ENCODE data around the gene NSD1.

Gene NSD1

DNA sequence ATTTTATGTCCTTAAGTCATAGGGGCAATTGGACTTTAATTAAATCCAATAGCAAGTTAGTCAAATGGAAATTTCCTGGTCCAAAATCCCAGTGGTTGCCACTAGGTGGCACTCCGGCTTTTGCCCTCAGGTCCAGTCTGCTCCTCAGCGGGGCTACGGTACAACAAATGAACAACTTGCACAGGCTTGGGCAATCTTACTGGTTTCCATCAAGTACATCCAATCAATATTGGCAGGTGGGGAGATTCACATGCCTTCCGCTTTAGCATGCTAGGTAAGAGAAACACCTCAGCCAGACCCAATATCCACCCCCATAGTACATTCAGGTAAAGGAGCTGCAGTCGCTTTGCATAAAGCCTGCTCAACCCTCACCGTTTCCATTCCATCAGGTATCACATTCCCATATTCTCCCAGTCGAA lies 184.4 kb downstream of the NSD1 start:
- Histone ChIP-seq H3K9me3 (ENCODE audit: control insufficient read depth, insufficient read depth, low read length) (peaks cover 9% of the 10 kb centered on the region), H3K9me2 (replicated peaks; ENCODE audit: control insufficient read depth, low read length) (no peaks in the 10 kb centered on the region), H4K20me1 (ENCODE audit: control insufficient read depth, insufficient read depth, low read depth, low read length) (no peaks in the 10 kb centered on the region), H3K36me3 (ENCODE audit: control insufficient read depth, low read length) (peaks cover 8% of the 10 kb centered on the region), H3F3A (ENCODE audit: control insufficient read depth, insufficient read depth) (peaks cover 3% of the 10 kb centered on the region; the same call in 1 of the 2 replicates), H3K4me2 (ENCODE audit: low read length) (no peak overlapping the region), H3K27ac (ENCODE audit: low read depth, low read length) (no peak overlapping the region), H3K4me3 (ENCODE audit: low read length) (no peak overlapping the region), H3K79me2 (ENCODE audit: control insufficient read depth, low read length) (no peaks in the 10 kb centered on the region), H3K4me1 (ENCODE audit: control insufficient read depth, low read length) (peaks cover 15% of the 10 kb centered on the region), H3K27me3 (ENCODE audit: control insufficient read depth, low read length) (no peaks in the 10 kb centered on the region)
- TF ChIP-seq, protein P1, sequence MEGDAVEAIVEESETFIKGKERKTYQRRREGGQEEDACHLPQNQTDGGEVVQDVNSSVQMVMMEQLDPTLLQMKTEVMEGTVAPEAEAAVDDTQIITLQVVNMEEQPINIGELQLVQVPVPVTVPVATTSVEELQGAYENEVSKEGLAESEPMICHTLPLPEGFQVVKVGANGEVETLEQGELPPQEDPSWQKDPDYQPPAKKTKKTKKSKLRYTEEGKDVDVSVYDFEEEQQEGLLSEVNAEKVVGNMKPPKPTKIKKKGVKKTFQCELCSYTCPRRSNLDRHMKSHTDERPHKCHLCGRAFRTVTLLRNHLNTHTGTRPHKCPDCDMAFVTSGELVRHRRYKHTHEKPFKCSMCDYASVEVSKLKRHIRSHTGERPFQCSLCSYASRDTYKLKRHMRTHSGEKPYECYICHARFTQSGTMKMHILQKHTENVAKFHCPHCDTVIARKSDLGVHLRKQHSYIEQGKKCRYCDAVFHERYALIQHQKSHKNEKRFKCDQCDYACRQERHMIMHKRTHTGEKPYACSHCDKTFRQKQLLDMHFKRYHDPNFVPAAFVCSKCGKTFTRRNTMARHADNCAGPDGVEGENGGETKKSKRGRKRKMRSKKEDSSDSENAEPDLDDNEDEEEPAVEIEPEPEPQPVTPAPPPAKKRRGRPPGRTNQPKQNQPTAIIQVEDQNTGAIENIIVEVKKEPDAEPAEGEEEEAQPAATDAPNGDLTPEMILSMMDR (IDR thresholded peaks at IDR 0.05; ENCODE audit: low read depth, low read length, poor library complexity, severe bottlenecking) = peak; percentile 95
- no peak for TF ChIP-seq EZH2phosphoT487 (IDR thresholded peaks at IDR 0.05; ENCODE audit: borderline replicate concordance, low read length)

DNA sequence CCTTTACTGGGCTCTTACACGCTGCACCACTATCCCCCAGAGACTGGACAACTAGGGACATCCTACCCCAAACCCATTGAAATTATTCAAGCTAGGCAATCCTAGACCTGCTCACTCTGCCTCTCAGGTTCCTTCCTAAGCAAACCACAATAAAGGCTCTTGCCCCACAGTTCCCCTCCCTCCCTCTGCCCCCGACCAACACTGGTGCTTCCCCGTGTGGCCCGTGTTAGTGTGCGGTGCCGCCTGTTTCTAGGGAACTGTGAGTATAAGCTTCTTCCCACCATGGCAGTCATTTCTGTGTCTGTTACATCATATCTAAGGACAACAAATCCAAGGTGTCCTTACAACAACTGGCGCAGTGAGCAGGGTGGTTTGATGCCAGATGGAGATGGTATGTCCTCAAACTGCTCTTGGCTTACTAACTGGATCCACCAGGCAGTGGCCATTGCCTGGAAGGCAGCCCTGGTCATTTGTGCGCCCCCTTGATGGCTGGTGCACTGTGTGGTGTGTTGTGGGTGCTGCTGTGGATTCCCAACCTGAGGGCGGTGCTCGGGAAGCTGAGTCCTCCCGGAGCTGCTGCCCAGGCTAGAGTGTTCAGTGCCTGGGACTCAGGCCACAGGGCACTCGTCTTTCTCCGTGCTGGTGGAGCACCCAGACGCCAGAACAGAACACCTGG lies 186.5 kb downstream of the NSD1 start:
- no peak overlapping the region for H3K4me3 ChIP-seq (ENCODE audit: low read length)
- no peaks in the 10 kb centered on the region for H3K9me2 ChIP-seq (replicated peaks; ENCODE audit: control insufficient read depth, low read length)
- no peaks in the 10 kb centered on the region for H3K27me3 ChIP-seq (ENCODE audit: control insufficient read depth, low read length)
- no peak for TF ChIP-seq EZH2phosphoT487 (IDR thresholded peaks at IDR 0.05; ENCODE audit: borderline replicate concordance, low read length)
- TF ChIP-seq, protein P1 (IDR thresholded peaks at IDR 0.05; ENCODE audit: low read depth, low read length, poor library complexity, severe bottlenecking) = no peak
- no peak overlapping the region for H3K27ac ChIP-seq (ENCODE audit: low read depth, low read length)
- H3K4me1 ChIP-seq (ENCODE audit: control insufficient read depth, low read length) = peaks cover 7% of the 10 kb centered on the region
- peaks cover 6% of the 10 kb centered on the region; the same call in 1 of the 2 replicates for H3F3A ChIP-seq (ENCODE audit: control insufficient read depth, insufficient read depth)
- no peaks in the 10 kb centered on the region for H4K20me1 ChIP-seq (ENCODE audit: control insufficient read depth, insufficient read depth, low read depth, low read length)
- H3K4me2 ChIP-seq (ENCODE audit: low read length) = no peak overlapping the region
- peaks cover 8% of the 10 kb centered on the region for H3K36me3 ChIP-seq (ENCODE audit: control insufficient read depth, low read length)
- no peaks in the 10 kb centered on the region for H3K79me2 ChIP-seq (ENCODE audit: control insufficient read depth, low read length)
- H3K9me3 ChIP-seq (ENCODE audit: control insufficient read depth, insufficient read depth, low read length) = peaks cover 9% of the 10 kb centered on the region

DNA sequence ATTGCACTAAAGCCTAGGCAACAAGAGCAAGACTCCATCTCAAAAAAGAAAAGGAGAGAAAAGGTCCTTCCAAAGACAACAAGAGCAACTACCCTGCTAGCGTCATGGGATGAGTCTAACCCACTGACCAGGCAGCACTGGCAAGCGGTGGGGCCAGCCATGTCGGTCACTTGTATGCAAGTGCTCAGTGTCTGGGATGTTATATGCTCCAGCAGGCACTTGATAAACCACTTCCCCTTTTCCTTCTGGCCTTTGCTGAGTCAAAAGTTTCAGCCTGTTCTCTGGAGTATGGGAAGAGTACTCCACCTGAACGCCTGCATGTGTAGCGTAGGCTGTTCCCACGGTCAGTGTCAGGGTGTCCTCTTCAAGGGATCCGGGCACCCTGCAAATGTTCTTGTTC lies 187.3 kb downstream of the NSD1 start:
- TF ChIP-seq, protein P1 (IDR thresholded peaks at IDR 0.05; ENCODE audit: low read depth, low read length, poor library complexity, severe bottlenecking) = no peak
- no peak for TF ChIP-seq EZH2phosphoT487 (IDR thresholded peaks at IDR 0.05; ENCODE audit: borderline replicate concordance, low read length)
- H3K27ac ChIP-seq (ENCODE audit: low read depth, low read length) = no peak overlapping the region
- H3K4me2 ChIP-seq (ENCODE audit: low read length) = no peak overlapping the region
- H3K9me3 ChIP-seq (ENCODE audit: control insufficient read depth, insufficient read depth, low read length) = peaks cover 9% of the 10 kb centered on the region
- peaks cover 6% of the 10 kb centered on the region; the same call in 1 of the 2 replicates for H3F3A ChIP-seq (ENCODE audit: control insufficient read depth, insufficient read depth)
- H3K4me1 ChIP-seq (ENCODE audit: control insufficient read depth, low read length) = peaks cover 7% of the 10 kb centered on the region
- no peaks in the 10 kb centered on the region for H3K79me2 ChIP-seq (ENCODE audit: control insufficient read depth, low read length)
- no peaks in the 10 kb centered on the region for H3K9me2 ChIP-seq (replicated peaks; ENCODE audit: control insufficient read depth, low read length)
- no peak overlapping the region for H3K4me3 ChIP-seq (ENCODE audit: low read length)
- H3K36me3 ChIP-seq (ENCODE audit: control insufficient read depth, low read length) = peaks cover 8% of the 10 kb centered on the region
- no peaks in the 10 kb centered on the region for H4K20me1 ChIP-seq (ENCODE audit: control insufficient read depth, insufficient read depth, low read depth, low read length)
- H3K27me3 ChIP-seq (ENCODE audit: control insufficient read depth, low read length) = no peaks in the 10 kb centered on the region

All from DOHH2 (cell line).